Hepatocyte (in vitro differentiated cells): Measurements from ENCODE around the gene TLR8.

Experiments used
- EZH2 ChIP-seq: fragments of 200-600 bp; sonication (generic); IDR thresholded peaks from 2 replicates; pipeline ENCODE4 v1.6.1; 2016; ENCODE audit warnings: antibody characterized with exemption, mild to moderate bottlenecking, borderline replicate concordance
- EZH2phosphoT487 ChIP-seq: fragments of 200-600 bp; sonication (generic); IDR thresholded peaks from one replicate; pipeline ENCODE4 v1.6.1; 2018; ENCODE audit warnings: antibody characterized with exemption, mild to moderate bottlenecking, low read depth, moderate library complexity; ENCODE audit not compliant: unreplicated experiment, severe bottlenecking
- TF ChIP-seq, protein P1 (sequence below): fragments of 200-600 bp; sonication (generic); IDR thresholded peaks from 2 replicates; pipeline ENCODE4 v1.5.1; 2016; ENCODE audit warnings: antibody characterized with exemption, mild to moderate bottlenecking; ENCODE audit not compliant: poor library complexity

DNA sequence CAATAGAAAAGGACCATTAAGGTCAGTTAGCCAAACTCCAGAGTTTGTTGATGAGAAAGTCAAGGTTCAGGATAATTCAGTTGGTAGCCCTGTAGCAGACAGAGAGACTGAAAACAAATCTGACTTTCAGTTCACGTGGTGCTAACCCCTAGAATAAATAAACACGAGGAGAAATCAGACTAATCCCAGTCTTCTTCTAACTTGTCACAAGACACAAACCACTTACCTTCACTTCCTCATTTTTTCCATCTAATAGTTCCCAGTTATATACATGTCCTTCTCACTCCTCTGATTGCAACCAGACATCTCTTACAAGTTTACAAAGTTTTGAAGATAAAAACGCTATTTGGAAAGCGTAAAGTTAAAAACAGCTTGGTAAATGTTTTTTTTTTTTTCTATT lies 31.8 kb upstream of the TLR8 start:
- TF ChIP-seq, protein P1, sequence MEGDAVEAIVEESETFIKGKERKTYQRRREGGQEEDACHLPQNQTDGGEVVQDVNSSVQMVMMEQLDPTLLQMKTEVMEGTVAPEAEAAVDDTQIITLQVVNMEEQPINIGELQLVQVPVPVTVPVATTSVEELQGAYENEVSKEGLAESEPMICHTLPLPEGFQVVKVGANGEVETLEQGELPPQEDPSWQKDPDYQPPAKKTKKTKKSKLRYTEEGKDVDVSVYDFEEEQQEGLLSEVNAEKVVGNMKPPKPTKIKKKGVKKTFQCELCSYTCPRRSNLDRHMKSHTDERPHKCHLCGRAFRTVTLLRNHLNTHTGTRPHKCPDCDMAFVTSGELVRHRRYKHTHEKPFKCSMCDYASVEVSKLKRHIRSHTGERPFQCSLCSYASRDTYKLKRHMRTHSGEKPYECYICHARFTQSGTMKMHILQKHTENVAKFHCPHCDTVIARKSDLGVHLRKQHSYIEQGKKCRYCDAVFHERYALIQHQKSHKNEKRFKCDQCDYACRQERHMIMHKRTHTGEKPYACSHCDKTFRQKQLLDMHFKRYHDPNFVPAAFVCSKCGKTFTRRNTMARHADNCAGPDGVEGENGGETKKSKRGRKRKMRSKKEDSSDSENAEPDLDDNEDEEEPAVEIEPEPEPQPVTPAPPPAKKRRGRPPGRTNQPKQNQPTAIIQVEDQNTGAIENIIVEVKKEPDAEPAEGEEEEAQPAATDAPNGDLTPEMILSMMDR = no peak
- TF ChIP-seq EZH2 (no peak), EZH2phosphoT487 (no peak)
